T-helper 17 cell (primary cell): ENCODE measurements around the gene JARID2. TPM values are rescaled to one million over a fixed set of nuclear protein-coding genes. Genes with fewer than 3 reads are reported as not detected.
A peak's percentile ranks its signal among the peaks of the same experiment; 100 is the strongest.

ENCODE experiments used
- ATAC-seq: fragments of 150-1000 bp; cut with Tn5 transposase; 2 replicates; pipeline ENCODE4 v1.10.0; 2021; ENCODE audit warnings: mild to moderate bottlenecking, moderate library complexity
- DNase-seq, 3 donors: peaks; one replicate each; pipeline versions ENCODE4 v3.0.0 to v3.0.0-alpha.2; 2020 to 2021
- H3K9me3 ChIP-seq: one replicate; pipeline ENCODE4 v1.7.0; 2013; ENCODE audit warnings: low read length, mild to moderate bottlenecking; ENCODE audit not compliant: control insufficient read depth, poor library complexity, severe bottlenecking
- H3K27ac Mint-ChIP-seq: one replicate; pipeline ENCODE4 v1.8.0; 2022; ENCODE audit warnings: mild to moderate bottlenecking, moderate library complexity, mixed read lengths
- H3K27me3 Mint-ChIP-seq: one replicate; pipeline ENCODE4 v1.8.0; 2022; ENCODE audit warnings: mixed read lengths
- H3K36me3 Mint-ChIP-seq: one replicate; pipeline ENCODE4 v1.8.0; 2022; ENCODE audit warnings: low read depth, mixed read lengths
- H3K4me1 Mint-ChIP-seq: one replicate; pipeline ENCODE4 v1.8.0; 2022; ENCODE audit warnings: mild to moderate bottlenecking, mixed read lengths
- H3K4me3 Mint-ChIP-seq: one replicate; pipeline ENCODE4 v1.8.0; 2022; ENCODE audit warnings: mild to moderate bottlenecking, moderate library complexity, mixed read lengths
- total RNA-seq, 4 donors: library from RNA in 2 of 4; stranded (reverse) in 2 of 4; gene quantifications; one replicate each; pipeline ENCODE4 v1.2.3 and lab custom pipeline; 2022 to 2026

The JARID2 gene
- total RNA-seq, 2 donors from 2014 or later: 21.9 to 35.5 TPM

- H3K27ac Mint-ChIP-seq: no peak overlapping the region
- no peak overlapping the region for H3K4me3 Mint-ChIP-seq
- no peak for ATAC-seq
- peaks cover 6% of the 10 kb centered on the region for H3K27me3 Mint-ChIP-seq
- DNase-seq: no peak
- no peaks in the 10 kb centered on the region for H3K9me3 ChIP-seq
- H3K4me1 Mint-ChIP-seq: no peaks in the 10 kb centered on the region
- peaks cover 2% of the 10 kb centered on the region for H3K36me3 Mint-ChIP-seq
Observed at GRCh38 chr6:15239616-15240364, 6.1 kb upstream of the JARID2 start.

GRCh38 chr6:15242503-15242902 lies 3.4 kb upstream of the JARID2 start:
- no peaks in the 10 kb centered on the region for H3K9me3 ChIP-seq
- H3K27ac Mint-ChIP-seq: no peak overlapping the region
- no peaks in the 10 kb centered on the region for H3K36me3 Mint-ChIP-seq
- no peak for ATAC-seq
- no peak overlapping the region for H3K4me3 Mint-ChIP-seq
- H3K27me3 Mint-ChIP-seq: peaks cover 6% of the 10 kb centered on the region
- DNase-seq: no peak
- H3K4me1 Mint-ChIP-seq: peaks cover 12% of the 10 kb centered on the region

GRCh38 chr6:15242937-15243614 lies 2.8 kb upstream of the JARID2 start:
- peaks cover 15% of the 10 kb centered on the region for H3K4me1 Mint-ChIP-seq
- H3K4me3 Mint-ChIP-seq: peak overlapping the region; percentile 12
- peak overlapping the region; percentile 41 for H3K27ac Mint-ChIP-seq
- H3K27me3 Mint-ChIP-seq: peaks cover 6% of the 10 kb centered on the region
- H3K36me3 Mint-ChIP-seq: no peaks in the 10 kb centered on the region
- no peaks in the 10 kb centered on the region for H3K9me3 ChIP-seq
- ATAC-seq (no peak), DNase-seq (no peak)

GRCh38 chr6:15243910-15244619 lies 1.8 kb upstream of the JARID2 start:
- DNase-seq (no peak), ATAC-seq (no peak)
- H3K9me3 ChIP-seq: no peaks in the 10 kb centered on the region
- peaks cover 6% of the 10 kb centered on the region for H3K27me3 Mint-ChIP-seq
- H3K4me3 Mint-ChIP-seq: peak overlapping the region; percentile 82
- H3K27ac Mint-ChIP-seq: peak overlapping the region; percentile 41
- no peaks in the 10 kb centered on the region for H3K36me3 Mint-ChIP-seq
- peaks cover 20% of the 10 kb centered on the region for H3K4me1 Mint-ChIP-seq

GRCh38 chr6:15244620-15245360 lies 1.1 kb upstream of the JARID2 start:
- H3K9me3 ChIP-seq: no peaks in the 10 kb centered on the region
- H3K27me3 Mint-ChIP-seq: peaks cover under 1% of the 10 kb centered on the region
- ATAC-seq (peak; percentile 22), DNase-seq (peak in 1 of 3 donors; percentile 47)
- H3K4me1 Mint-ChIP-seq: peaks cover 26% of the 10 kb centered on the region
- H3K36me3 Mint-ChIP-seq: no peaks in the 10 kb centered on the region
- H3K4me3 Mint-ChIP-seq: peak overlapping the region; percentile 99
- peak overlapping the region; percentile 98 for H3K27ac Mint-ChIP-seq

- Mint-ChIP-seq H3K27ac (peak overlapping the region; percentile 98), H3K4me1 (peaks cover 38% of the 10 kb centered on the region), H3K36me3 (no peaks in the 10 kb centered on the region), H3K4me3 (peak overlapping the region; percentile 99), H3K27me3 (no peaks in the 10 kb centered on the region)
- DNase-seq: no peak
- no peaks in the 10 kb centered on the region for H3K9me3 ChIP-seq
- ATAC-seq: no peak
Observed at GRCh38 chr6:15246217-15246665, 372 bp downstream of the JARID2 start.

- Mint-ChIP-seq H3K27ac (peak overlapping the region; percentile 98), H3K4me1 (peaks cover 43% of the 10 kb centered on the region), H3K27me3 (no peaks in the 10 kb centered on the region), H3K36me3 (no peaks in the 10 kb centered on the region), H3K4me3 (peak overlapping the region; percentile 99)
- DNase-seq: no peak
- H3K9me3 ChIP-seq: no peaks in the 10 kb centered on the region
- ATAC-seq: no peak
Observed at GRCh38 chr6:15246666-15247499, 1.0 kb downstream of the JARID2 start.

- Mint-ChIP-seq H3K36me3 (no peaks in the 10 kb centered on the region), H3K27ac (peak overlapping the region; percentile 98), H3K27me3 (no peaks in the 10 kb centered on the region), H3K4me3 (peak overlapping the region; percentile 99), H3K4me1 (peaks cover 50% of the 10 kb centered on the region)
- no peaks in the 10 kb centered on the region for H3K9me3 ChIP-seq
- ATAC-seq (peak; percentile 16), DNase-seq (peak in 2 of 3 donors; percentile 18 to 31)
Observed at GRCh38 chr6:15247500-15248450, 1.9 kb downstream of the JARID2 start.

- no peaks in the 10 kb centered on the region for H3K27me3 Mint-ChIP-seq
- DNase-seq (peak; percentile 93 to 96 (median 96)), ATAC-seq (peak; percentile 60)
- H3K36me3 Mint-ChIP-seq: no peaks in the 10 kb centered on the region
- peak overlapping the region; percentile 96 for H3K4me3 Mint-ChIP-seq
- H3K9me3 ChIP-seq: no peaks in the 10 kb centered on the region
- H3K27ac Mint-ChIP-seq: peak overlapping the region; percentile 98
- H3K4me1 Mint-ChIP-seq: peaks cover 57% of the 10 kb centered on the region
Observed at GRCh38 chr6:15248451-15249370, 2.8 kb downstream of the JARID2 start.

- Mint-ChIP-seq H3K27me3 (no peaks in the 10 kb centered on the region), H3K4me3 (peak overlapping the region; percentile 96), H3K4me1 (peaks cover 64% of the 10 kb centered on the region), H3K36me3 (no peaks in the 10 kb centered on the region), H3K27ac (peak overlapping the region; percentile 98)
- ATAC-seq (no peak), DNase-seq (no peak)
- H3K9me3 ChIP-seq: no peaks in the 10 kb centered on the region
Observed at GRCh38 chr6:15249371-15250019, 3.6 kb downstream of the JARID2 start.
